Ovary (tissue), 3 donors: ENCODE data around the gene PRKCD.

Source experiments
- CTCF ChIP-seq, 3 donors: fragments of 450-650 bp in 2 of 3; fragments of 200-600 bp in 1 of 3; IDR thresholded peaks; one replicate each; pipeline versions ENCODE4 v1.5.1 to v1.8.0; 2016 to 2022; ENCODE audit warnings: antibody characterized with exemption in 3 of 3, mild to moderate bottlenecking in 1 of 3
- EP300 ChIP-seq: sonication (generic); formaldehyde crosslinking; IDR thresholded peaks from one replicate; pipeline ENCODE4 v1.6.1; 2017; ENCODE audit warnings: antibody characterized with exemption
- POLR2A ChIP-seq: fragments of 450-650 bp; IDR thresholded peaks from one replicate; pipeline ENCODE4 v1.6.1; 2017; ENCODE audit warnings: antibody characterized with exemption, mild to moderate bottlenecking, moderate library complexity
- donor health status: DM: no; HTN: no; CAD: no.

GRCh38 chr3:53242155-53242554, 81.1 kb downstream of the PRKCD start:
- TF ChIP-seq CTCF (IDR thresholded peaks at IDR 0.05) = no peak
- TF ChIP-seq EP300 = no peak
- no peak for TF ChIP-seq POLR2A
